SU-DHL-6 (cell line): ENCODE data around the gene GGA1.

Experiments
- EZH2phosphoT487 ChIP-seq: fragments of 200-600 bp; sonication (generic), shearing (Covaris generic); conservative IDR thresholded peaks from 2 replicates; pipeline ENCODE4 v1.6.1; 2018; ENCODE audit warnings: mild to moderate bottlenecking, antibody characterized with exemption, low read length, moderate library complexity, mixed read lengths
- TF ChIP-seq, protein P1 (sequence below): fragments of 200-600 bp; sonication (generic); IDR thresholded peaks from one replicate; pipeline ENCODE4 v1.5.1; 2017; ENCODE audit warnings: antibody characterized with exemption, mild to moderate bottlenecking, low read length, moderate library complexity; ENCODE audit not compliant: insufficient read depth, poor library complexity, severe bottlenecking

DNA sequence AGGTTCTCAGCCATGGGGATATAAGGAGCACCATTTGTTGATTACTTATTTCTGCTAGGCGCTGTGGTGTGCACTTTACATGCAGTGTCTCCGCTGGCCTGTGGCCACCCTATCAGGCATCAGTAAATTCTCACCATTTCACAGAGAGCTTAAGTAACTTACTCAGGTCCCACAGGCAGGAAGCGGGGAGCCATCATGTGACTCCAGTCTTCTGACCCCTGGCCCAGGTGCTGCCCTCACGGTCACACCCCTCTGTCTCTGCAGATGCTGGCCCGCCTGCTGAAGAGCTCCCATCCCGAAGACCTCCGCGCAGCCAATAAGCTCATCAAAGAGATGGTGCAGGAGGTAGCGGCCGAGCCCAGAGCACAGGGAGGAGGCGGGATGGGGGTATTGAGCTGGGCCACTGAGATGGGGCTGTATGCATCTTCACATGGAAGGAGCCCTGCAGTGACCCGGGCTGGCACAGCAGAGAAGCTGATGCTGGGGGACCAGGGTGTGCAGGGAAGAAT lies 12.8 kb downstream of the GGA1 start:
- TF ChIP-seq, protein P1, sequence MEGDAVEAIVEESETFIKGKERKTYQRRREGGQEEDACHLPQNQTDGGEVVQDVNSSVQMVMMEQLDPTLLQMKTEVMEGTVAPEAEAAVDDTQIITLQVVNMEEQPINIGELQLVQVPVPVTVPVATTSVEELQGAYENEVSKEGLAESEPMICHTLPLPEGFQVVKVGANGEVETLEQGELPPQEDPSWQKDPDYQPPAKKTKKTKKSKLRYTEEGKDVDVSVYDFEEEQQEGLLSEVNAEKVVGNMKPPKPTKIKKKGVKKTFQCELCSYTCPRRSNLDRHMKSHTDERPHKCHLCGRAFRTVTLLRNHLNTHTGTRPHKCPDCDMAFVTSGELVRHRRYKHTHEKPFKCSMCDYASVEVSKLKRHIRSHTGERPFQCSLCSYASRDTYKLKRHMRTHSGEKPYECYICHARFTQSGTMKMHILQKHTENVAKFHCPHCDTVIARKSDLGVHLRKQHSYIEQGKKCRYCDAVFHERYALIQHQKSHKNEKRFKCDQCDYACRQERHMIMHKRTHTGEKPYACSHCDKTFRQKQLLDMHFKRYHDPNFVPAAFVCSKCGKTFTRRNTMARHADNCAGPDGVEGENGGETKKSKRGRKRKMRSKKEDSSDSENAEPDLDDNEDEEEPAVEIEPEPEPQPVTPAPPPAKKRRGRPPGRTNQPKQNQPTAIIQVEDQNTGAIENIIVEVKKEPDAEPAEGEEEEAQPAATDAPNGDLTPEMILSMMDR, result no peak
- no peak for TF ChIP-seq EZH2phosphoT487
